HepG2 (cell line): ENCODE results near the gene UNCX. TPM values are rescaled to one million over a fixed set of nuclear protein-coding genes. Genes with fewer than 3 reads are reported as not detected.

Experiments used
- ATAC-seq: fragments of 200-7000 bp; cut with Tn5 transposase; 3 replicates; pipeline ENCODE4 v1.9.1; 2020; ENCODE audit warnings: mild to moderate bottlenecking, moderate library complexity
- BruUV-seq: library from RNA; stranded (reverse); fragments of 400-500 nt; replicated peaks from 2 replicates; lab custom pipeline; 2021; lab: Mats Ljungman, UMichigan
- CTCF ChIA-PET: fragments of 300-600 bp; formaldehyde crosslinking; extraction: SDS; loops from one replicate; lab custom pipeline; 2021; ENCODE audit warnings: low total read pairs, inconsistent platforms, low intra/inter-chr PET ratio; lab: Yijun Ruan, JAX
- POLR2A ChIA-PET: fragments of 350-600 bp; sonication (Branson Sonifier 250); formaldehyde crosslinking; loops from one replicate; lab custom pipeline; 2020; ENCODE audit warnings: antibody characterized with exemption, inconsistent platforms; lab: Yijun Ruan, JAX
- DNase-seq: peaks from one replicate; pipeline ENCODE4 v3.0.0-alpha.2; 2015; ENCODE audit warnings: low spot score
- FAIRE-seq: peaks from 3 replicates; lab custom pipeline; 2011; peaks lifted over from hg19 to GRCh38; lab: Jason Lieb, UNC
- H2AFZ ChIP-seq: one replicate; pipeline ENCODE4 v1.6.1; 2011; ENCODE audit warnings: low read length, inconsistent platforms
- H3K27ac ChIP-seq: fragments of 300-600 bp; 3 replicates; pipeline ENCODE4 v1.8.0; 2011; ENCODE audit warnings: mixed run types, mild to moderate bottlenecking, mixed read lengths, low read length, inconsistent platforms; ENCODE audit not compliant: insufficient read depth; ENCODE audit errors: extremely low read length
- H3K27me3 ChIP-seq, 2 experiments: fragments of 200-600 bp in 1 of 2; 2 replicates in 1 of 2; 3 replicates in 1 of 2; pipeline versions ENCODE4 v1.6.0 to v1.8.0; 2011; ENCODE audit warnings: low read length in 2 of 2, mild to moderate bottlenecking in 2 of 2, moderate library complexity in 2 of 2, inconsistent platforms in 1 of 2; ENCODE audit not compliant: insufficient read depth in 2 of 2, control insufficient read depth in 1 of 2
- H3K36me3 ChIP-seq, 2 experiments: fragments of 200-600 bp in 1 of 2; replicated peaks in 1 of 2; 2 replicates in 1 of 2; 3 replicates in 1 of 2; pipeline versions ENCODE4 v1.5.1 to v1.8.0; 2011; ENCODE audit warnings: low read length in 2 of 2, inconsistent platforms in 1 of 2; ENCODE audit not compliant: insufficient read depth in 2 of 2, control insufficient read depth in 1 of 2
- H3K4me1 ChIP-seq: 2 replicates; pipeline ENCODE4 v1.5.1; 2012; ENCODE audit warnings: low read length, inconsistent platforms; ENCODE audit not compliant: insufficient read depth
- H3K4me2 ChIP-seq: 2 replicates; pipeline ENCODE4 v1.6.0; 2011; ENCODE audit warnings: low read depth, low read length, inconsistent platforms
- H3K4me3 ChIP-seq, 3 experiments: fragments of 200-600 bp in 1 of 3; sonication (generic), shearing (Covaris generic) in 1 of 3; replicated peaks in 1 of 3; 2 replicates each; pipeline ENCODE4 v1.5.1; 2011 to 2016; ENCODE audit warnings: low read length in 3 of 3, inconsistent platforms in 2 of 3, low read depth in 2 of 3, mild to moderate bottlenecking in 2 of 3, control low read depth in 1 of 3, mixed read lengths in 1 of 3; ENCODE audit not compliant: insufficient read depth in 1 of 3
- H3K79me2 ChIP-seq: one replicate; pipeline ENCODE4 v1.6.1; 2011; ENCODE audit warnings: low read length, inconsistent platforms; ENCODE audit not compliant: insufficient read depth
- H3K9ac ChIP-seq: 2 replicates; pipeline ENCODE4 v1.6.0; 2011; ENCODE audit warnings: mild to moderate bottlenecking, low read depth, low read length, inconsistent platforms; ENCODE audit not compliant: insufficient read depth
- H3K9me3 ChIP-seq: 2 replicates; pipeline ENCODE4 v1.5.1; 2012; ENCODE audit warnings: mild to moderate bottlenecking, low read length
- H4K20me1 ChIP-seq: 2 replicates; pipeline ENCODE4 v1.6.0; 2011; ENCODE audit warnings: inconsistent platforms, mild to moderate bottlenecking, low read length, moderate library complexity; ENCODE audit not compliant: insufficient read depth
- ATAD3A ChIP-seq: sonication (generic); formaldehyde crosslinking; IDR thresholded peaks from 2 replicates; pipeline ENCODE4 v1.4.0; 2020; ENCODE audit warnings: missing genetic modification reagents
- ATF1 ChIP-seq: IDR thresholded peaks from 2 replicates; pipeline ENCODE4 v1.6.1; 2016; ENCODE audit warnings: mild to moderate bottlenecking, control low read depth
- ATF7 ChIP-seq, 2 experiments: fragments of 450-650 bp in 1 of 2; sonication (generic) in 1 of 2; formaldehyde crosslinking in 1 of 2; IDR thresholded peaks; 2 replicates each; pipeline versions ENCODE4 v1.4.0 to v1.6.1; 2016 to 2020; ENCODE audit warnings: antibody characterized with exemption in 1 of 2, mild to moderate bottlenecking in 1 of 2, missing genetic modification reagents in 1 of 2
- HOXA3 ChIP-seq: sonication (generic); formaldehyde crosslinking; IDR thresholded peaks from 2 replicates; pipeline ENCODE4 v1.5.0; 2020; ENCODE audit warnings: missing genetic modification reagents
- KLF9 ChIP-seq: IDR thresholded peaks from 2 replicates; pipeline ENCODE4 v1.6.1; 2016; ENCODE audit warnings: low read depth
- MAFF ChIP-seq: IDR thresholded peaks from 2 replicates; pipeline ENCODE4 v1.6.1; 2011; ENCODE audit warnings: low read depth, low read length, improper control_type of control experiment
- MAZ ChIP-seq, 2 experiments: sonication (generic) in 1 of 2; formaldehyde crosslinking in 1 of 2; IDR thresholded peaks; 2 replicates each; pipeline versions ENCODE4 v1.5.0 to v1.6.1; 2012 to 2020; ENCODE audit warnings: low read depth in 2 of 2, mild to moderate bottlenecking in 2 of 2, borderline replicate concordance in 1 of 2, improper control_type of control experiment in 1 of 2, low read length in 1 of 2, missing genetic modification reagents in 1 of 2, moderate library complexity in 1 of 2
- MEIS1 ChIP-seq: sonication (generic); formaldehyde crosslinking; IDR thresholded peaks from 2 replicates; pipeline ENCODE4 v1.9.0; 2021; ENCODE audit warnings: mild to moderate bottlenecking, missing genetic modification reagents, moderate library complexity, borderline replicate concordance
- NFRKB ChIP-seq: fragments of 450-650 bp; IDR thresholded peaks from 2 replicates; pipeline ENCODE4 v1.6.1; 2017
- POGZ ChIP-seq: sonication (generic); formaldehyde crosslinking; IDR thresholded peaks from 2 replicates; pipeline ENCODE4 v1.4.0; 2020; ENCODE audit warnings: mild to moderate bottlenecking, missing genetic modification reagents
- REL ChIP-seq: sonication (generic); formaldehyde crosslinking; conservative IDR thresholded peaks from 2 replicates; pipeline ENCODE4 v1.8.0; 2022; ENCODE audit warnings: mild to moderate bottlenecking, missing genetic modification reagents, moderate library complexity
- SRSF1 ChIP-seq: fragments of 200-400 bp; formaldehyde crosslinking; optimal IDR thresholded peaks from 2 replicates; pipeline ENCODE3; 2017; ENCODE audit warnings: mild to moderate bottlenecking, low read depth, low read length, moderate library complexity
- ZBTB1 ChIP-seq: sonication (generic); formaldehyde crosslinking; IDR thresholded peaks from 2 replicates; pipeline ENCODE4 v1.4.0; 2020; ENCODE audit warnings: missing genetic modification reagents, borderline replicate concordance
- ZMYM4 ChIP-seq: sonication (generic); formaldehyde crosslinking; IDR thresholded peaks from 2 replicates; pipeline ENCODE4 v1.8.1; 2023; ENCODE audit warnings: mild to moderate bottlenecking, missing genetic modification reagents
- ZNF280B ChIP-seq: sonication (generic); formaldehyde crosslinking; IDR thresholded peaks from 2 replicates; pipeline ENCODE4 v1.5.0; 2020; ENCODE audit warnings: missing genetic modification reagents, mild to moderate bottlenecking, borderline replicate concordance
- ZNF335 ChIP-seq: sonication (generic); formaldehyde crosslinking; IDR thresholded peaks from 2 replicates; pipeline ENCODE4 v1.4.0; 2020; ENCODE audit warnings: missing genetic modification reagents
- ZNF766 ChIP-seq: sonication (generic); formaldehyde crosslinking; IDR thresholded peaks from 2 replicates; pipeline ENCODE4 v1.5.0; 2020; ENCODE audit warnings: missing genetic modification reagents, borderline replicate concordance
- ZNF792 ChIP-seq: IDR thresholded peaks from 2 replicates; pipeline ENCODE4 v1.6.1; 2016
- WGBS: methylation state at CpG from one replicate; pipeline ENCODE4 v1.1.6; 2017; ENCODE audit warnings: low lambda C conversion rate; 5-methylcytosine and 5-hydroxymethylcytosine counted together
- in situ Hi-C: cut with HindIII; loops from 2 replicates; pipeline ENCODE4 v1.10.0; 2017; ENCODE audit warnings: low pct_unique_long_range_greater_than_20kb; ENCODE audit not compliant: extremely low pct_ligation_motif_present
- intact Hi-C: fragments of 100-400 bp; cut with micrococcal nuclease; formaldehyde crosslinking; loops from one replicate; pipeline ENCODE4 v1.10.0; 2022; ENCODE audit not compliant: unreplicated experiment
- polyA plus RNA-seq, 8 experiments: library from polyadenylated mRNA; depleted of rRNA in 3 of 8; stranded (reverse) in 7 of 8; unstranded in 1 of 8; fragments of >200 nt; fragmentation: Illumina TruSeq in 4 of 8; extraction: Trizol in 4 of 8; gene quantifications; 2 replicates each; pipeline versions ENCODE4 v1.2.1 to v1.2.3, GENCODE V29; 2011 to 2016; ENCODE audit warnings: low read depth in 4 of 8, missing spikeins in 1 of 8, mixed read lengths in 1 of 8; ENCODE audit not compliant: insufficient read depth in 1 of 8
- total RNA-seq, 5 experiments: library from RNA; depleted of rRNA; stranded (reverse); fragments of >200 nt; fragmentation: Illumina TruSeq; extraction: Trizol; gene quantifications; 2 replicates each; pipeline ENCODE4 v1.2.3, GENCODE V29; 2016; ENCODE audit warnings: low read depth in 1 of 5

Gene UNCX
- total and polyA plus RNA-seq, 2 of the 13 experiments (the other 11 are each of a cell fraction or from before 2014, with no cell fraction given): not detected

- DNase-seq (no peak), FAIRE-seq (no peak), ATAC-seq (no peak)
- intact Hi-C loops (no loop called here), in situ Hi-C loops (no loop called here)
- H2AFZ ChIP-seq: no peak overlapping the region
- WGBS: 34% methylated on average over 7 of the region's 24 CpGs
- TF ChIP-seq ZBTB1 (CRISPR knock-in tag): no peak
- TF ChIP-seq KLF9 (CRISPR knock-in tag): no peak
- TF ChIP-seq NFRKB: no peak
- no peak for TF ChIP-seq REL (CRISPR knock-in tag)
- no peak for TF ChIP-seq ATF7 (IDR thresholded peaks at IDR 0.05)
- no peak for TF ChIP-seq ATF7 (CRISPR knock-in tag; IDR thresholded peaks at IDR 0.05)
- no peak for TF ChIP-seq ATAD3A (CRISPR knock-in tag)
- TF ChIP-seq SRSF1: no peak
- TF ChIP-seq ZMYM4 (CRISPR knock-in tag): no peak
- TF ChIP-seq ATF1 (CRISPR knock-in tag): no peak
- no peak for TF ChIP-seq ZNF335 (CRISPR knock-in tag)
- TF ChIP-seq ZNF280B (CRISPR knock-in tag): no peak
- TF ChIP-seq MAFF: no peak
- TF ChIP-seq POGZ (CRISPR knock-in tag): no peak
- no peak for TF ChIP-seq MEIS1 (CRISPR knock-in tag)
- no peak for TF ChIP-seq HOXA3 (CRISPR knock-in tag)
- no peak for TF ChIP-seq ZNF766 (CRISPR knock-in tag)
- no peak for TF ChIP-seq ZNF792
- no peak for TF ChIP-seq MAZ (IDR thresholded peaks at IDR 0.05; ENCODE audit: borderline replicate concordance, low read depth, low read length)
- no peak for TF ChIP-seq MAZ (CRISPR knock-in tag; IDR thresholded peaks at IDR 0.05; ENCODE audit: low read depth)
- no peak overlapping the region for H3K4me2 ChIP-seq
- no peaks in the 10 kb centered on the region for H3K4me1 ChIP-seq
- H3K27me3 ChIP-seq: peaks cover 5 to 66% of the 10 kb centered on the region in 2 experiments
- H3K27ac ChIP-seq: no peak overlapping the region
- BruUV-seq: no TSS peak
- H3K4me3 ChIP-seq: no peak overlapping the region
- H3K9ac ChIP-seq: no peak overlapping the region
- ChIA-PET POLR2A (no interaction called here), CTCF (no interaction called here)
- H3K9me3 ChIP-seq: no peaks in the 10 kb centered on the region
- H3K36me3 ChIP-seq: no peaks in the 10 kb centered on the region
- H3K79me2 ChIP-seq: no peaks in the 10 kb centered on the region
- no peaks in the 10 kb centered on the region for H4K20me1 ChIP-seq
These were observed 14.0 kb upstream of the UNCX start for GRCh38 chr7:1218541-1219165.
